ENCODE measurements around the gene ZMIZ1. TPM values are rescaled to one million over a fixed set of nuclear protein-coding genes. Genes with fewer than 3 reads are reported as not detected.

ZMIZ1 gene
- total RNA-seq, 1 experiment from 2014 or later = 28.4 TPM

GRCh38 chr10:79185067-79185774 is 116.5 kb downstream of the ZMIZ1 start:
- Histone ChIP-seq H4K20me1 (ENCODE audit: insufficient read depth) (no peaks in the 10 kb centered on the region), H3K4me2 (ENCODE audit: low read length) (peak overlapping the region; percentile 80), H3K27me3 (ENCODE audit: insufficient read depth, low read length) (no peaks in the 10 kb centered on the region), H3K9me3 (ENCODE audit: control insufficient read depth in 1 of 2, insufficient read depth in 1 of 2, low read depth in 1 of 2, low read length in 2 of 2) (no peaks in the 10 kb centered on the region), H3K4me1 (ENCODE audit: control insufficient read depth in 1 of 2, insufficient read depth in 2 of 2, low read length in 2 of 2) (peaks cover 84 to 100% of the 10 kb centered on the region in 2 experiments), H3K79me2 (ENCODE audit: insufficient read depth, low read length) (no peaks in the 10 kb centered on the region; the same call in 1 of the 2 replicates), H3K9me2 (ENCODE audit: insufficient read depth) (no peaks in the 10 kb centered on the region), H3K27ac (ENCODE audit: low read depth, low read length) (no peak overlapping the region), H2AFZ (ENCODE audit: low read depth, low read length, poor library complexity, severe bottlenecking) (no peak overlapping the region), H3K4me3 (replicated peaks in 1 of 2; ENCODE audit: low read depth in 1 of 2, low read length in 2 of 2) (no peak overlapping the region), H3K9ac (ENCODE audit: low read length) (peak overlapping the region; percentile 59), H3K36me3 (ENCODE audit: control insufficient read depth in 1 of 2, insufficient read depth in 2 of 2, low read length in 2 of 2) (no peaks in the 10 kb centered on the region)
- no TSS peak for BruUV-seq (replicated peaks)
- CTCF ChIA-PET = no interaction called here
- TF ChIP-seq CTCF (IDR thresholded peaks at IDR 0.05 in 2 of 3, conservative IDR thresholded peaks at IDR 0.05 in 1 of 3; ENCODE audit: borderline replicate concordance in 1 of 3, insufficient read depth in 1 of 3, low read depth in 2 of 3, low read length in 2 of 3) (no peak), FOSL1 (IDR thresholded peaks at IDR 0.05; ENCODE audit: low read depth) (no peak), ELF1 (IDR thresholded peaks at IDR 0.05; ENCODE audit: borderline replicate concordance, low read depth) (no peak), EGR1 (IDR thresholded peaks at IDR 0.05; ENCODE audit: low read depth) (no peak), ZFX (IDR thresholded peaks at IDR 0.05) (no peak), JUND (IDR thresholded peaks at IDR 0.05) (no peak)
- DNase-seq (ENCODE audit: low read depth, low spot score) (no peak), ATAC-seq (no peak)
- POLR2A ChIA-PET = no interaction called here
- intact Hi-C loops (cut with micrococcal nuclease) = loop anchor here (5.0 kb wide), 1 partner anchor 103 kb away; no protein-coding TSS in a partner anchor
- RAD21 ChIA-PET (ENCODE audit: low non-redundant PET in 1 of 2, low total read pairs in 2 of 2, uncharacterized antibody in 2 of 2, unreplicated experiment in 2 of 2) = no interaction called here

GRCh38 chr10:79185796-79186374 is 117.1 kb downstream of the ZMIZ1 start:
- ChIA-PET RAD21 (ENCODE audit: low non-redundant PET in 1 of 2, low total read pairs in 2 of 2, uncharacterized antibody in 2 of 2, unreplicated experiment in 2 of 2) (no interaction called here), POLR2A (no interaction called here), CTCF (no interaction called here)
- BruUV-seq (replicated peaks) = no TSS peak
- H3K27ac ChIP-seq (ENCODE audit: low read depth, low read length) = 0 out of 2 replicates have a peak overlapping the region, but pooled peaks have one; percentile 6
- peaks cover 80 to 100% of the 10 kb centered on the region in 2 experiments for H3K4me1 ChIP-seq (ENCODE audit: control insufficient read depth in 1 of 2, insufficient read depth in 2 of 2, low read length in 2 of 2)
- 0 out of 2 replicates have a peak overlapping the region, but pooled peaks have one; percentile 59 for H3K9ac ChIP-seq (ENCODE audit: low read length)
- H3K4me2 ChIP-seq (ENCODE audit: low read length) = peak overlapping the region; percentile 80
- no peaks in the 10 kb centered on the region for H3K9me2 ChIP-seq (ENCODE audit: insufficient read depth)
- no peaks in the 10 kb centered on the region for H3K36me3 ChIP-seq (ENCODE audit: control insufficient read depth in 1 of 2, insufficient read depth in 2 of 2, low read length in 2 of 2)
- no peak for TF ChIP-seq EGR1 (IDR thresholded peaks at IDR 0.05; ENCODE audit: low read depth)
- TF ChIP-seq JUND (IDR thresholded peaks at IDR 0.05) = no peak
- TF ChIP-seq ZBTB33 (IDR thresholded peaks at IDR 0.05; ENCODE audit: extremely low read depth, insufficient replicate concordance, low read length) = no peak
- no peak for TF ChIP-seq YY1 (IDR thresholded peaks at IDR 0.05; ENCODE audit: extremely low read depth, insufficient replicate concordance, low read depth, low read length)
- no peaks in the 10 kb centered on the region for H3K9me3 ChIP-seq (ENCODE audit: control insufficient read depth in 1 of 2, insufficient read depth in 1 of 2, low read depth in 1 of 2, low read length in 2 of 2)
- H2AFZ ChIP-seq (ENCODE audit: low read depth, low read length, poor library complexity, severe bottlenecking) = no peak overlapping the region
- DNase-seq (ENCODE audit: low read depth, low spot score) (no peak), ATAC-seq (no peak)
- no peaks in the 10 kb centered on the region; the same call in 1 of the 2 replicates for H3K79me2 ChIP-seq (ENCODE audit: insufficient read depth, low read length)
- H3K4me3 ChIP-seq (replicated peaks in 1 of 2; ENCODE audit: low read depth in 1 of 2, low read length in 2 of 2) = no peak overlapping the region
- no peaks in the 10 kb centered on the region for H4K20me1 ChIP-seq (ENCODE audit: insufficient read depth)
- intact Hi-C loops (cut with micrococcal nuclease) = loop anchor here (5.0 kb wide), 1 partner anchor 104 kb away; no protein-coding TSS in a partner anchor
- no peaks in the 10 kb centered on the region for H3K27me3 ChIP-seq (ENCODE audit: insufficient read depth, low read length)
